GM18870 (cell line): ENCODE data around the gene STBD1.
"Not testable (repeated sequence)": the region's sequence is repeated elsewhere in the genome, so short reads cannot be mapped to it uniquely, and the experiment has no call there.

ENCODE experiments used
- ATAC-seq: cut with Tn5 transposase; IDR thresholded peaks from one replicate; pipeline ENCODE4 v1.9.1; 2021; ENCODE audit warnings: moderate library complexity; ENCODE audit not compliant: unreplicated experiment

Gene STBD1

DNA sequence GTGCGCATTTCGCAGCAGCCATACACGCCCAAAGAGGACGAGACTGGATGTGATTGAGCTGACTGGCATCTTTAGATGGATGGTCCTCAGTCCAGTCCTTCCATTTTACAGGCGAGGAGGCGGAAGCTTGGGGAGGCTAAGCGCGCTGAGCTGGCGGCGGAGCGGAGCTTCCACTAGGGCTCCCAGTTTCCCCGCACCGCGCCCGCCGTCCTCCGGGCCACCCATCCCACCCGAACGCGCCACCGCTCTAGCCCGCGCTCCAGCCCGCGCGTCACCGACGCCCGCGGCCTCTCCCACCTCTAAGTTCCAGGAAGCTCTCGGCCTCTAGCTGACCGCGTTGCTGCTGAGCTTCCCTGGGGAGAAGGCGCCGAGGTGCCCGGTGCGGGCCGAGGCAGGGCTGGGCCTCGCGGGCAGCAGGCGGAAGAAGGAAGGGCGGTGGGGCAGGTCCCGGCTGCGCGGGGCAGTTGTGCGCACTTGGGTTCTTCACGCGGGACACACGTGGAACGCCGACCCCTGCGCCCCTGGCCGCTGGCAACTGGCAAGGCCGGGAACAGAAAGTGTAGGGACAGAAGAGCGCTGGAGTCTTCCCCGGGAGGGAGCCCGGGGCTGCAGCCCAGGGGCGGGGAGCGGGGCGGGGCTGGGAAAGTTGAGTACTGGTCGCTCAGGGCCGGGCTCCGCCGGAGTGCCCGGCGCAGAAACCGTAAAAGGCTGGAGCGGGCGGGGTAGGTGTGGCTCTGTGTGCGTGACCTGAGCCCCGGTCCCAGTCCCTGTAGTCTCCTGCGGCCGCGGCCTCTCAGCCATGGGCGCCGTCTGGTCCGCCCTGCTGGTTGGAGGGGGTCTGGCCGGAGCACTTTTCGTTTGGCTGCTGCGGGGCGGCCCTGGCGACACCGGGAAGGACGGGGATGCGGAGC is at the start of gene STBD1:
Gene STBD1, plus strand, starts transcription at position 763 of the 911 bp plus-strand sequence. Its CDS starts 37 bp downstream, at position 800.
- ATAC-seq = no peak

- no peak for ATAC-seq
Measured at GRCh38 chr4:76256968-76257367, 49.6 kb upstream of the STBD1 start.

DNA sequence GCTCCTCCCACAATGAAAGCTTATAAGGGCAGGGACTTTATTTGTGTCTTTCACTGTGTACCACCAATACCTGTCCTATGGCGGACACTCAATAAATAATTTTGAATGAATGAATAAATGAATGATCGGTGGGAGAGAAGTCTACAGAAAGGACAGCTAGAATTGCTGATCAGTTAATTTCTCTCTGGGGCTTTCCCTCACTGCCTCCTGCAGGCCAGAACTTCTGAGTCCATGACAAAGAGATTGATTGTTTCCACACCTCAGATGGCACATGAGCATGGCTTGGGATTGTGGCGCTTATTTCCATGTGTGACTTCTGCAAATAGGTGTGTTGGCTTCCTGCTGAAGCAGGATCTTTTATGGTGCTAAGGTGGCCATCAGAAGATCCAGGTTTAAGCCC is 48.7 kb upstream of the STBD1 start:
- ATAC-seq = no peak

GRCh38 chr4:76260571-76260970 is 46.0 kb upstream of the STBD1 start:
- ATAC-seq = no peak

DNA sequence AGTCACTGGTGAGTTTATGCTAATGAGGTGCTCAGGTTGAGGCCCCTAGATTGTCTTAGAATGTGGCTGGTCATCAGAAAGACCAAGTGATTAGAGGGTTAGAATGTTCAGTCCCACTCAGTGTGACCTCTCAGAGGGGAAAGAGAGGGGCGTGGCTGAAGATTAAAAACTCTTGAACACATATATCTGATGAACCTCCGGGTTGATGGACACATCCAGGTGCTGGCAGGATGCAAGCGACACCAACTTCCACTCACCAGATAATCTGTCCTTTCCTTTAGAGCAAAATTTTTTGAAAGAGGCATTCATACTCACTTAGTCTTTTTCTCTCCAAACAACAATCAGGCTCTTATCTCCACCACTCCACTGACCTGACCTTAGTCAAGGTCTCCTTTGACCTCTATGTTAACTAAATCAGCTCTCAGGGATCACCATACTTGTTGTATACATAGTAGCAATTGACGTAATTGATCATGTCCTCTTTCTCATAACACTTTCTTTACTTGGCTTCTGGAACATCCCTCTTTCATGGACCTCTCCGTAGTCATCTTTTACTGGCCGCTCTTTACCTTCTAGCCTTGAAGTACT is 40.8 kb upstream of the STBD1 start:
- ATAC-seq = no peak

- ATAC-seq = no peak
Measured at GRCh38 chr4:76266627-76267026, 39.9 kb upstream of the STBD1 start.

DNA sequence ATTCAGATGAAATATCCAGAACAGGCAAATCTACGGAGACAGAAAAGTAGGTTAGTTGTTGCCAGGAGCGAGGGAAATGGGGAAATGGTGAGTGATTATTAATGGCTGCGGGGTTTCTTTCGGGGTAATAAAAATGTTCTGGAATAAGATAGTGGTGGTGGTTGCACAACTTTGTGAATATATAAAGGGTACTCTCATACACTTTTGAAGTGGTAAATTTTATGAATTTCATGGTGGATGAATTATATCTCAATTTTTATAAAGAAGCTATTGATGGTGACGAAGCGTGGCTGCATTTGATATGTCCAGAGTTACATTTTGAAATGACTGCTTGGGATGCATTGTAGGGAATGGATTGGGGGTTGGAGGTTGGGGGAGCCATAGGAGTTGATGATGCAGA is 38.7 kb upstream of the STBD1 start:
- no peak for ATAC-seq

DNA sequence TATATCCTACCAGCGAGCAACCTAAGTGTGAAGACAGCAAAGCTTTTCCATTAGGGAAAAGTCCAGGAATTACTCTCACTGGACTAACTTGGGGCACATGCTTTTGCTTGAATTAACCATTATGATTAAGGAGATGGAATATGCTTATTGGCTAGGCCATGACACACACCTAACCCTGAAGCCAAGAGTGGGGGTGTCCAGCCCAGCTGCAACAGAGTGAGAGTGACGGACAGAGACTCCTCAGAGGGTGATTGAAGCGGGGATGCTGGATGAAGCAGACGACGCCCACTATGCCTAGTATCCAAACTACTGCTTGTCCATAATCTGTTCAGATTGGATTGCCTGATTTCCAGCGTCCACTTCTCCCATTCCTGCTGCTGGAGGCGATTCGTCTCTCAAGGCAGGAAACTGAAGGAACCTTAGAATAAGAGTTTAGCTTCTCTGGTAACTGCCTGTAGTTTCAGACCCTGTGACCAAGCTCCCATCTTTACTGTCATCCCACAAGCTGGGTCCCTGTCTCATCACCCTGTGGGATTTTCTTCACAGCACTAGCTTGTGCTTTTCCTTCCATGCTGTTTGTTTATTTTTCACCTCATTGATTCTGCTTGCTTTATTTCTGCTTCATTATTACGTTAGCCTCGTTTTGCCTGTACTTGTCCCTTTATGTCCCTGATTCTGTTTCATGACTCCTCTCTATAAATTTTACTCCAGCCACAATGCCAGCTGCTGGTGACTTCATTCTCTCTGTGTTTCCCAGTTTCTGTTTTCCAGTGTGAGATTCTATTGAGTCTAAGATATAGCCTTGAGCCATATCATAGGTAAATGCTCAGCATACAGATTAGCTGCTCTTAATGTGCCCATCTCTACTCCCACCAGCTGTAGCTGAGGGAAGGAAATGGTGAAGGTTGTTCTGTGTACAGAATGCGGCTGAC is 36.0 kb upstream of the STBD1 start:
- ATAC-seq = no peak

GRCh38 chr4:76271248-76271647 is 35.3 kb upstream of the STBD1 start:
- no peak for ATAC-seq

DNA sequence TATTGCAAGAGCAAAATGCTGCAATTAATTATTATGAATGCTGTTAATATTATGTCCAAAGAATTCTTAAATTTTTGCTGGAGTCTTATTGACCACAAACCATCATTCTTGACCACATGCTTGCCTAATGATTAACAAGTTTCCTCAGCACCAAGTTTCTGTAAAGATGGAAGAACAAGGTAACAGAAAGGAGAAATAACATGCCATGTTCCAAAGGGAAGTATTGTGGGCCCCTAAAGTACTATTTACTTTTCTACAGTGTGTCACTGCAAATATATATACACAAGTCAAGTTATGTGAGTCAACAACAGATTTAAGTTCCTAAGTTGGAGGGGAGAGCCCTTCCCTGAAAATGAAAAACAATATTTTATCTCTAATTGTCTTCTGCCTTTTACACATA is 34.5 kb upstream of the STBD1 start:
- ATAC-seq = no peak

- ATAC-seq = no peak
Measured at GRCh38 chr4:76272582-76272981, 34.0 kb upstream of the STBD1 start.

GRCh38 chr4:76272999-76273398 is 33.5 kb upstream of the STBD1 start:
- ATAC-seq = no peak

- no peak for ATAC-seq
Measured at GRCh38 chr4:76275486-76276124, 30.9 kb upstream of the STBD1 start.

GRCh38 chr4:76276813-76277212 is 29.7 kb upstream of the STBD1 start:
- ATAC-seq = no peak

- no peak for ATAC-seq
Measured at GRCh38 chr4:76277667-76278066, 28.9 kb upstream of the STBD1 start.

GRCh38 chr4:76278583-76278982 is 27.9 kb upstream of the STBD1 start:
- ATAC-seq = no peak

GRCh38 chr4:76279462-76279861 is 27.1 kb upstream of the STBD1 start:
- no peak for ATAC-seq

DNA sequence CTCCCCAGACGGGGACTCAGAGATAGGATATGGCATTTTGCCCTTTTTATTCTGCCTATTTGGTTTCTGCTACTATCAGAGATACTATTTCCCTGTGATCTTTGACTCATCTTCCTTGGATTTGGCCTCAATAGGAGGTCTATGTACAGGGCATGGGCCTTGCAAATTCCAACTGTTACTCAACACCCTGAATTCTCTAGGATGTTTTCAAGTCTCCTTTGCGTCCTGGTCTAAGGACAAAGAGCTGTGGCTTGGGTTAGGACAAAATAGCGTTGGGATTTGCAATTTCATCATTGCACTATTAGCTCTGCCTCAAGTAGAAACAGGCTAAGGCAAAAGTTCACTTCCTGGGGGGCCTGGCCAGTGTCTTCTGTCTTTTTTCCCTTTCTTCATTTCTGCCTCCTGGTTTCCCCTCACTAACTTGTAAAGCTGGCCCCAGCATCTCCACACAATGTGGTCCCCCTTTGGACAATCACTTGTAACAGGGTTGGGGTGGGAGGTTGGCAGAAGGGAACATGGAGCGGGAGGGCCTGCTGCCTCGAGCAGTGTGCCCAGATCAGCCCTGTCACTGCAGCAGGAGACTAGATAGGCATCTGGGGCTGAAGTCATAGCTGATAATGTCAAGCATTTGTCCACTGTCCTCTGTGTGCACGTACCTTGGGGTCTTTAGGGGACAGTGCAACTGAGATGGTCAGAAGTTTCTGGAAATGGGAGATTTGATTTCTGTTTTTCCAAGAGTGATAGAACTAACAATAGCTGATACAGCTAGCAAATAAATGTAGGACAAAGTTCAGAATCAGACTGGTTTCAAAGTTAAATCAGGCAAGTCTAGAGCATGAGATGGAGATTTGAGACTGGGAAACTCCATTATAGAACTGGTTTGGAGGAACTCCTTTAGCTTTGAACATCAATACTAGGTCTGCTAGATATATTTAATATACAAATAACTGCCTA is 25.8 kb upstream of the STBD1 start:
- no peak for ATAC-seq

DNA sequence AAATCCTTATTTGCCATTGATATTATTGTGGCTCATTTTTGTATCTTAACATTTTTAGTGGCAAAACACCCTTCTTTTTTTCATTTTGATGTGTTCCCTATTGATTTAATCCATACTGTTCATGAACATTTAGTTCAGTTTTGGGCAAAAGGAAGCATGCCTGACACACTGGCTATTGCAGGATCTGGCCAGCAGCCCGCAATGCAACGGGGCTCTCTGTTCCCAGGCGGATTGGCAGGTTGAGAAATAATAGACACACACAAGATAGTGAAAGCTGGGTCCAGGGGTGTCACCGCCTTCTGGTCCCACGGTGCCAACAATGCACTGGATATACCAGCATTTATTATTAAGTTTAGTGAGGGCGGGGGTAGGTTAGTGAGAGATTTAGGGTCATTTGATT is 24.9 kb upstream of the STBD1 start:
- not testable (repeated sequence) for ATAC-seq
